SJCRH30 (cell line): Measurements from ENCODE around the gene HTR2A. TPM values are rescaled to one million over a fixed set of nuclear protein-coding genes. Genes with fewer than 3 reads are reported as not detected.

Experiments used
- DNase-seq, 2 experiments: peaks; one replicate each; pipeline ENCODE4 v3.0.0-alpha.2; 2015 to 2020
- H3K27ac ChIP-seq: fragments of 250-450 bp; sonication (Bioruptor Pico); 2 replicates; pipeline ENCODE4 v1.5.1; 2020; ENCODE audit warnings: mild to moderate bottlenecking, moderate library complexity
- H3K27me3 ChIP-seq: fragments of 250-450 bp; sonication (Bioruptor Pico); 2 replicates; pipeline ENCODE4 v1.5.1; 2020; ENCODE audit warnings: mild to moderate bottlenecking, moderate library complexity
- H3K36me3 ChIP-seq: fragments of 250-450 bp; sonication (Bioruptor Pico); 2 replicates; pipeline ENCODE4 v1.5.1; 2020; ENCODE audit warnings: mild to moderate bottlenecking, moderate library complexity
- H3K4me1 ChIP-seq: fragments of 250-450 bp; sonication (Bioruptor Pico); 2 replicates; pipeline ENCODE4 v1.5.1; 2020; ENCODE audit warnings: mild to moderate bottlenecking, moderate library complexity
- H3K4me3 ChIP-seq: fragments of 250-450 bp; sonication (Bioruptor Pico); 2 replicates; pipeline ENCODE4 v1.5.1; 2020; ENCODE audit warnings: mild to moderate bottlenecking, moderate library complexity
- H3K9me3 ChIP-seq: fragments of 250-450 bp; sonication (Bioruptor Pico); replicated peaks from 2 replicates; pipeline ENCODE4 v1.5.1; 2020; ENCODE audit warnings: mild to moderate bottlenecking, moderate library complexity
- total RNA-seq: library from RNA; depleted of rRNA; stranded (reverse); fragments of >200 nt; shearing (Covaris generic); gene quantifications from 2 replicates; pipeline ENCODE4 v1.2.3, GENCODE V29; 2014; rRNA removed

HTR2A gene
- total RNA-seq, result 0.02 TPM in 1 of 2 replicates, not detected in the other

- peak in 1 of 2 experiments; percentile 6 for DNase-seq
- Histone ChIP-seq H3K4me1 (0 out of 2 replicates have a peak, but pooled peaks cover 2% of the 10 kb centered on the region), H3K9me3 (no peaks in the 10 kb centered on the region), H3K27ac (no peak within 1 kb of the TSS), H3K36me3 (no peaks in the 10 kb centered on the region), H3K27me3 (no peaks in the 10 kb centered on the region), H3K4me3 (no peak within 1 kb of the TSS)
Measured at GRCh38 chr13:46896341-46897137, at the start of gene HTR2A. TSS of gene HTR2A (minus strand) at chr13:46897053. CDS start at chr13:46895906, 1,147 bp downstream.

GRCh38 chr13:46936525-46936924, 39.7 kb upstream of the HTR2A start:
- Histone ChIP-seq H3K9me3 (no peaks in the 10 kb centered on the region), H3K27ac (no peak overlapping the region), H3K27me3 (no peaks in the 10 kb centered on the region)

GRCh38 chr13:46934749-46935148, 37.9 kb upstream of the HTR2A start:
- Histone ChIP-seq H3K4me3 (no peak overlapping the region), H3K36me3 (no peaks in the 10 kb centered on the region), H3K4me1 (no peaks in the 10 kb centered on the region), H3K9me3 (no peaks in the 10 kb centered on the region), H3K27me3 (no peaks in the 10 kb centered on the region), H3K27ac (no peak overlapping the region)
- DNase-seq, result no peak

More at GRCh38 chr13:46936525-46936924, 39.7 kb upstream of the HTR2A start:
- Histone ChIP-seq H3K4me3 (no peak overlapping the region), H3K4me1 (no peaks in the 10 kb centered on the region), H3K36me3 (no peaks in the 10 kb centered on the region)
- DNase-seq, result no peak

GRCh38 chr13:46926916-46927590, 30.2 kb upstream of the HTR2A start:
- Histone ChIP-seq H3K4me1 (no peaks in the 10 kb centered on the region), H3K27me3 (no peaks in the 10 kb centered on the region)
- DNase-seq, result no peak

GRCh38 chr13:46925486-46925885, 28.6 kb upstream of the HTR2A start:
- Histone ChIP-seq H3K27ac (no peak overlapping the region), H3K4me3 (no peak overlapping the region), H3K4me1 (no peaks in the 10 kb centered on the region), H3K27me3 (no peaks in the 10 kb centered on the region), H3K36me3 (no peaks in the 10 kb centered on the region), H3K9me3 (no peaks in the 10 kb centered on the region)
- DNase-seq, result no peak

More at GRCh38 chr13:46926916-46927590, 30.2 kb upstream of the HTR2A start:
- Histone ChIP-seq H3K9me3 (no peaks in the 10 kb centered on the region), H3K4me3 (no peak overlapping the region), H3K27ac (no peak overlapping the region), H3K36me3 (no peaks in the 10 kb centered on the region)

- H3K27ac ChIP-seq, result no peak overlapping the region
- H3K4me1 ChIP-seq, result no peaks in the 10 kb centered on the region
- H3K27me3 ChIP-seq, result no peaks in the 10 kb centered on the region
- no peaks in the 10 kb centered on the region for H3K9me3 ChIP-seq
- DNase-seq, result no peak
- no peak overlapping the region for H3K4me3 ChIP-seq
- H3K36me3 ChIP-seq, result no peaks in the 10 kb centered on the region
Measured at GRCh38 chr13:46914341-46914740, 17.5 kb upstream of the HTR2A start.

GRCh38 chr13:46913757-46914156, 16.9 kb upstream of the HTR2A start:
- Histone ChIP-seq H3K27me3 (no peaks in the 10 kb centered on the region), H3K4me1 (no peaks in the 10 kb centered on the region), H3K4me3 (no peak overlapping the region), H3K9me3 (no peaks in the 10 kb centered on the region), H3K36me3 (no peaks in the 10 kb centered on the region), H3K27ac (no peak overlapping the region)
- no peak for DNase-seq

- Histone ChIP-seq H3K9me3 (no peaks in the 10 kb centered on the region), H3K4me1 (no peaks in the 10 kb centered on the region), H3K27ac (no peak overlapping the region), H3K27me3 (no peaks in the 10 kb centered on the region), H3K4me3 (no peak overlapping the region), H3K36me3 (no peaks in the 10 kb centered on the region)
- no peak for DNase-seq
Measured at GRCh38 chr13:46909042-46909441, 12.2 kb upstream of the HTR2A start.

- Histone ChIP-seq H3K27ac (no peak overlapping the region), H3K36me3 (no peaks in the 10 kb centered on the region), H3K27me3 (no peaks in the 10 kb centered on the region), H3K4me1 (no peaks in the 10 kb centered on the region), H3K9me3 (no peaks in the 10 kb centered on the region), H3K4me3 (no peak overlapping the region)
- no peak for DNase-seq
Measured at GRCh38 chr13:46908501-46908900, 11.6 kb upstream of the HTR2A start.

GRCh38 chr13:46906405-46906804, 9.6 kb upstream of the HTR2A start:
- Histone ChIP-seq H3K9me3 (no peaks in the 10 kb centered on the region), H3K27ac (no peak overlapping the region), H3K4me1 (no peaks in the 10 kb centered on the region), H3K36me3 (no peaks in the 10 kb centered on the region), H3K27me3 (no peaks in the 10 kb centered on the region), H3K4me3 (no peak overlapping the region)
- no peak for DNase-seq

- no peak overlapping the region for H3K27ac ChIP-seq
- no peaks in the 10 kb centered on the region for H3K9me3 ChIP-seq
- H3K4me1 ChIP-seq, result no peaks in the 10 kb centered on the region
- DNase-seq, result no peak
- no peak overlapping the region for H3K4me3 ChIP-seq
- no peaks in the 10 kb centered on the region for H3K27me3 ChIP-seq
- no peaks in the 10 kb centered on the region for H3K36me3 ChIP-seq
Measured at GRCh38 chr13:46905249-46905648, 8.4 kb upstream of the HTR2A start.

GRCh38 chr13:46903748-46904147, 6.9 kb upstream of the HTR2A start:
- no peak overlapping the region for H3K27ac ChIP-seq
- no peaks in the 10 kb centered on the region for H3K9me3 ChIP-seq
- H3K4me1 ChIP-seq, result no peaks in the 10 kb centered on the region
- H3K27me3 ChIP-seq, result no peaks in the 10 kb centered on the region
- DNase-seq, result no peak
- H3K4me3 ChIP-seq, result no peak overlapping the region
- H3K36me3 ChIP-seq, result no peaks in the 10 kb centered on the region

GRCh38 chr13:46901721-46902120, 4.9 kb upstream of the HTR2A start:
- H3K4me1 ChIP-seq, result no peaks in the 10 kb centered on the region
- H3K27me3 ChIP-seq, result no peaks in the 10 kb centered on the region
- no peaks in the 10 kb centered on the region for H3K36me3 ChIP-seq
- H3K27ac ChIP-seq, result no peak overlapping the region
- no peak for DNase-seq
- no peaks in the 10 kb centered on the region for H3K9me3 ChIP-seq
- no peak overlapping the region for H3K4me3 ChIP-seq

- Histone ChIP-seq H3K9me3 (no peaks in the 10 kb centered on the region), H3K36me3 (no peaks in the 10 kb centered on the region), H3K4me1 (0 out of 2 replicates have a peak, but pooled peaks cover 2% of the 10 kb centered on the region), H3K27me3 (no peaks in the 10 kb centered on the region), H3K27ac (no peak overlapping the region), H3K4me3 (no peak overlapping the region)
- DNase-seq, result no peak
Measured at GRCh38 chr13:46899801-46900200, 2.9 kb upstream of the HTR2A start.

- H3K4me3 ChIP-seq, result no peak overlapping the region
- no peak overlapping the region for H3K27ac ChIP-seq
- no peaks in the 10 kb centered on the region for H3K9me3 ChIP-seq
- no peak for DNase-seq
- H3K36me3 ChIP-seq, result no peaks in the 10 kb centered on the region
- H3K4me1 ChIP-seq, result 0 out of 2 replicates have a peak, but pooled peaks cover 2% of the 10 kb centered on the region
- no peaks in the 10 kb centered on the region for H3K27me3 ChIP-seq
Measured at GRCh38 chr13:46895381-46895780, 1.5 kb downstream of the HTR2A start.
